ENCODE results near the gene PKP3.

Gene PKP3

DNA sequence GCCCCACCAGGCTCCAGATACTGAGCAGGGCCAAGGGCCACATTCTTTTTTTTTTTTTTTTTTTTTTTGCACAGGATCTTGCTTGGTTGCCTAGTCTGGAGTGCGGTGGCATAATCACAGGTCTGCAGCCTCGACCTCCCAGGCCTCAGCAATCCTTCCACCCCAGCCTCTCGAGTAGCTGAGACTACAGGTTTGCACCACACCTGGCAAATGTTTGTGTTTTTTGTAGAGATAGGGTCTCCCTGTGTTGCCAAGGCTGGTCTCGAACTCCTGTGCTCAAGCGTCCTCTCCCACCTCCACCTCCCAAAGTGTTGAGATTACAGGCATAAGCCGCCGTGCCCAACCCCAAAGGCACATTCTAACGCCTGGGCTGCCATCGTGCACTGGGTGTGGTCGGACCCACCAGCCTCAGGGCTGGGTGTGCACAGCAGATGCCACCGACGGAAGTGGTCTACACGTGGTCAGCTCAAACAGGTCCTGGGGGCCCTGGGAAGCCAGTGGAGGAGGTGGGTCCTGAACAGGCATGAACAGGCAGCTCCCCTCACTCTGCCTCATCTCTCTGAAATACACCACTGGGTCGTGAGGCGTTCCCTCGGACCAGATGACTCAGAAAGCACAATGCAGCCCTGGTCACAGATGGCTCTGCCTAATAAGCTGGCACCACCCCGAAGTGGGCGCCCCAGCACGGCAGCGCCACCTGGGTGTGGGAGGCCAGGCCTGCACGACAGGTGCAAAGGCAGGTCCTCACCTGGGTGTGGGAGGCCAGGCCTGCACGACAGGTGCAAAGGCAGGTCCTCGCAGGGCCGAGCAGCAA, 29.9 kb upstream of the PKP3 start:
- DNase-seq (ENCODE audit: low read depth): peak; percentile 49
- TF ChIP-seq MYC (IDR thresholded peaks at IDR 0.05; ENCODE audit: low read depth, low read length): no peak
- no peak for TF ChIP-seq MAX (IDR thresholded peaks at IDR 0.05; ENCODE audit: low read depth, low read length)
- TF ChIP-seq POLR2A (IDR thresholded peaks at IDR 0.05; ENCODE audit: extremely low read depth, insufficient read length): no peak
- peak; percentile 18 for TF ChIP-seq CTCF (IDR thresholded peaks at IDR 0.05; ENCODE audit: low read depth, low read length)
- no peak overlapping the region for H3K4me3 ChIP-seq (ENCODE audit: low read depth, low read length)

- no peak overlapping the region for H3K4me3 ChIP-seq (ENCODE audit: low read depth, low read length)
- no peak for DNase-seq (ENCODE audit: low read depth)
- TF ChIP-seq MYC (IDR thresholded peaks at IDR 0.05; ENCODE audit: low read depth, low read length) (no peak), CTCF (IDR thresholded peaks at IDR 0.05; ENCODE audit: low read depth, low read length) (no peak), MAX (IDR thresholded peaks at IDR 0.05; ENCODE audit: low read depth, low read length) (no peak), POLR2A (IDR thresholded peaks at IDR 0.05; ENCODE audit: extremely low read depth, insufficient read length) (no peak)
Measured at GRCh38 chr11:364991-365725, 28.9 kb upstream of the PKP3 start.

DNA sequence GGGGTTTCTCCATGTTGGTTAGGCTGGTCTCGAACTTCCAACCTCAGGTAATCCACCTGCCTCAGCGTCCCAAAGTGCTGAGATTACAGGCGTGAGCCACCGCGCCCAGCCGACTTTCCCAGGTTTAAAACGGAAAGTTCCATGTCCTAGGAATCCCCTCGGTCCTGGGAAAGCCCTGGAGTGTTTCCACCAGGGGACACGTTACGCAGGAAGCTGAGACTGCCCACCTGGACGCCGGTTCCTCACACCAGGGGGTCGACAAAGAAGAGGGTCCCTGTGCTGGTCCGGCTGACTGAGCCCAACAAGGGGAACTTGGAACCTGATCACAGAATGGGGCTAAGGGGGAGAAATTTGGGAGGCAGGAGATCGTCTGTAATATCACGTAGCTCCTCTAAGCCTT, 28.2 kb upstream of the PKP3 start:
- TF ChIP-seq MYC (IDR thresholded peaks at IDR 0.05; ENCODE audit: low read depth, low read length) (no peak), MAX (IDR thresholded peaks at IDR 0.05; ENCODE audit: low read depth, low read length) (no peak), CTCF (IDR thresholded peaks at IDR 0.05; ENCODE audit: low read depth, low read length) (no peak), POLR2A (IDR thresholded peaks at IDR 0.05; ENCODE audit: extremely low read depth, insufficient read length) (no peak)
- H3K4me3 ChIP-seq (ENCODE audit: low read depth, low read length): no peak overlapping the region
- no peak for DNase-seq (ENCODE audit: low read depth)

DNA sequence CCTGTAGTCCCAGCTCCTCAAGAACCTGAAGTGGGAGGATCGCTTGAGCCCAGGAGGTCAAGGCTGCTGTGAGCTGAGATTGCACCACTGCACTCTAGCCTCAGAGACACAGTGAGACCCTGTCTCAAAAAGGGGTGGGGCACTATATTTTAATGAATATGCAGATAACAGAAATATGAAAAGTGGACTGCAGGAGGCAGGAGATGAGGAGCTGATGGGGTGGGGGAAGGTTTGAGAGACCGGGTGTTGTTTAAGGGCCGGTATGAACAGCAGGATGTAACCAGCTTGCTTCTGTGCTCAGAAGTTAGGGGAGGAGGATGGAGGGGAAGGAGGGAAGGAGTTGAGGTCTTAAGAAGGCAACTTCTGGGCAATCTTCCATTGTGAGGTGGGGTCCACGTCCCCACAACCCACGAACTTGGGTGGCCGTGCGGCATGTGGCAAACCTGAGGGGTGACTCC, 26.0 kb upstream of the PKP3 start:
- TF ChIP-seq MYC (IDR thresholded peaks at IDR 0.05; ENCODE audit: low read depth, low read length) (no peak), CTCF (IDR thresholded peaks at IDR 0.05; ENCODE audit: low read depth, low read length) (no peak), MAX (IDR thresholded peaks at IDR 0.05; ENCODE audit: low read depth, low read length) (no peak), POLR2A (IDR thresholded peaks at IDR 0.05; ENCODE audit: extremely low read depth, insufficient read length) (no peak)
- DNase-seq (ENCODE audit: low read depth): no peak
- H3K4me3 ChIP-seq (ENCODE audit: low read depth, low read length): no peak overlapping the region

- DNase-seq (ENCODE audit: low read depth): no peak
Measured at GRCh38 chr11:368414-369335, 25.3 kb upstream of the PKP3 start.

More at GRCh38 chr11:368414-369335, 25.3 kb upstream of the PKP3 start:
- TF ChIP-seq MAX (IDR thresholded peaks at IDR 0.05; ENCODE audit: low read depth, low read length) (no peak), POLR2A (IDR thresholded peaks at IDR 0.05; ENCODE audit: extremely low read depth, insufficient read length) (no peak), CTCF (IDR thresholded peaks at IDR 0.05; ENCODE audit: low read depth, low read length) (no peak), MYC (IDR thresholded peaks at IDR 0.05; ENCODE audit: low read depth, low read length) (no peak)
- H3K4me3 ChIP-seq (ENCODE audit: low read depth, low read length): no peak overlapping the region

Measured in NB4 (cell line).